Fibroblast of skin of right biceps (primary cell): ENCODE data around the gene SLX9.
"Not testable (repeated sequence)": the region's sequence is repeated elsewhere in the genome, so short reads cannot be mapped to it uniquely, and the experiment has no call there.

ENCODE experiments used
- DNase-seq: peaks from one replicate; pipeline ENCODE4 v3.0.0-alpha.2; 2013

Gene SLX9

GRCh38 chr21:45022736-45023135 lies 82.9 kb downstream of the SLX9 start:
- no peak for DNase-seq

DNA sequence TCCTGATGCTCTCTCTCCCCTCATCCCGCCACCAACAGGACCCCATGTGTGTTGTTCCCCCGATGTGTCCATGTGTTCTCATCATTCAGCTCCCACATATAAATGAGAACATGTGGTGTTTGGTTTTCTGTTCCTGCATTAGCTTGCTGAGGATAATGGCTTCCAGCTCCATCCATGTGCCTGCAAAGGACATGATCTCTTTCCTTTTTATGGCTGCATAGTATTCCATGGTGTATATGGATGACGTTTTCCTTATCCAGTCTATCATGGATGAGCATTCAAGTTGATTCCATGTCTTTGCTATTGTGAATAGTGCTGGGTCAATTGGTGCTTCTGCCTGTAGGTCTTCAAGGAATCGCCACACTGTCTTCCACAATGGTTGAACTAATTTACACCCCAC lies 84.7 kb downstream of the SLX9 start:
- DNase-seq: not testable (repeated sequence)

DNA sequence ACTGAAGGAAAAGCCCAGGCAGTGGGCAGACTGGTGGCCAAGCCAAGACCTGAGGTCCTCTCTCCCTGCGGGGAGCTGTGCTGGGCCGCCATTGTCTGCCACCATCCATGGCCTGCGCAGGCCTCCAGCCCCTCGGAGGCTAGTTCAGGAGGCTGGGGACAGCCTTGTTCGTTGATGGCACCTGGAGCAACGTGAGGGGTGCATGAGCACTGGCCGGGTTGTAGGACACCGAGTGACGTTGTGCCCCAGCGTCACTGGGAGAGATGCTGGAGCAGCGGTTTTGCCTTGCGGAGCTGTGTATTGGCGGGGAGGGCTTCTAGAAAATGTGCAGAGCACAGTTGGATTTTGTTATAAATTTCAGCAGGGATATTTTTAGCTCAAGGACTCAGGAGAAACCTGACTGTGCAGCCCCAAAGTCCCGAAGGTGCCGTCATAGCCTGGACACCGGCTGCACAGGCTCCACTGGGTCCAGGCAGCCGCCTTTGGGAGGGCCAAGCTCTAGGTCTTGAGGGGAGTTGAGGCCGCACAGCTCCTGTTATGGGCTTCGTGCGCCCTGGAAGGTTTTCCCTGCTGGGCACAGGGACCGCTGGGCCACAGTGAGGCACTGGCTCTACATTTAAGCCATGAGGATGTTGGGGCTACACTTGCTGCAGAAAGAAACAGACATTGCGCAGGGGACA lies 86.4 kb downstream of the SLX9 start:
- DNase-seq: no peak
